Parathyroid adenoma (tissue), 2 donors: ENCODE measurements around the gene CAPN13.
A peak's percentile ranks its signal among the peaks of the same experiment; 100 is the strongest.

Experiments
- H2AFZ ChIP-seq: fragments of 300-600 bp; sonication (generic); one replicate; pipeline ENCODE4 v1.7.0; 2017; ENCODE audit warnings: antibody characterized with exemption, mild to moderate bottlenecking
- H3K27ac ChIP-seq: fragments of 300-600 bp; sonication (generic); one replicate; pipeline ENCODE4 v1.7.0; 2017
- H3K27me3 ChIP-seq: fragments of 300-600 bp; sonication (generic); one replicate; pipeline ENCODE4 v1.7.0; 2017; ENCODE audit warnings: low read length; ENCODE audit not compliant: control insufficient read depth, insufficient read depth
- H3K36me3 ChIP-seq: fragments of 300-600 bp; sonication (generic); one replicate; pipeline ENCODE4 v1.7.0; 2017; ENCODE audit warnings: low read length; ENCODE audit not compliant: control insufficient read depth, insufficient read depth
- H3K4me1 ChIP-seq: fragments of 300-600 bp; sonication (generic); one replicate; pipeline ENCODE4 v1.7.0; 2017; ENCODE audit warnings: control low read depth
- H3K4me2 ChIP-seq: fragments of 300-600 bp; sonication (generic); one replicate; pipeline ENCODE4 v1.7.0; 2017; ENCODE audit warnings: low read length
- H3K4me3 ChIP-seq: fragments of 300-600 bp; sonication (generic); one replicate; pipeline ENCODE4 v1.7.0; 2017; ENCODE audit warnings: low read depth, low read length
- H3K79me2 ChIP-seq: fragments of 300-600 bp; sonication (generic); one replicate; pipeline ENCODE4 v1.7.0; 2017; ENCODE audit warnings: control low read depth
- H3K9ac ChIP-seq: fragments of 300-600 bp; sonication (generic); one replicate; pipeline ENCODE4 v1.7.0; 2017; ENCODE audit warnings: mild to moderate bottlenecking
- H3K9me3 ChIP-seq: fragments of 300-600 bp; sonication (generic); one replicate; pipeline ENCODE4 v1.7.0; 2017; ENCODE audit warnings: low read length; ENCODE audit not compliant: control insufficient read depth
- CTCF ChIP-seq: fragments of 300-600 bp; sonication (generic); IDR thresholded peaks from one replicate; pipeline ENCODE4 v1.7.0; 2017; ENCODE audit warnings: antibody characterized with exemption, mild to moderate bottlenecking
- donor health status: primary hyperparathyroidism.

CAPN13 gene

DNA sequence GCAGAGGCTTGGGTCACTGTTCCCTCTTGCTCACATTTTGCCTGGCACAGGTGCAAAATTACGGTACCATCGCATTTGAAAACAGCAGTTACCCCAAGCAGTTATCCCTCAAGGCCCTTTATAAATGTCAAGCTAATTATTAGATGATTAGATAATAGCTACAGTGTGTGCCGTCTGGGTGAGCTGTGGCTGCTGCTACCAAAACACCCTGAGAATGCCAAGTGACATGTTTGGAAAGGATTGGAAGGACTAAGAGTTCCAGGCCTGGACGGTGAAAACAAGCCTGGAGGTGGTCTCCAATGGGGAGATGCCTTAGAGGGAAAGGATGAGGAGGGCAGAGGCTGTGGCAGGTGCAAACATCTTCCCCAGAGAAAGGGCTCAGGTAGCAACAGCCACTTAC, 120.6 kb downstream of the CAPN13 start:
- Histone ChIP-seq H3K79me2 (no peaks in the 10 kb centered on the region), H3K4me3 (no peak overlapping the region), H3K4me2 (no peak overlapping the region), H3K9me3 (no peaks in the 10 kb centered on the region), H3K36me3 (no peaks in the 10 kb centered on the region), H3K27ac (no peak overlapping the region), H2AFZ (peak overlapping the region; percentile 33), H3K4me1 (no peaks in the 10 kb centered on the region), H3K9ac (no peak overlapping the region), H3K27me3 (no peaks in the 10 kb centered on the region)
- no peak for TF ChIP-seq CTCF

GRCh38 chr2:30686000-30686399, 121.2 kb downstream of the CAPN13 start:
- Histone ChIP-seq H3K79me2 (no peaks in the 10 kb centered on the region), H2AFZ (peak overlapping the region; percentile 33), H3K27me3 (no peaks in the 10 kb centered on the region), H3K9ac (no peak overlapping the region), H3K4me1 (no peaks in the 10 kb centered on the region), H3K4me3 (no peak overlapping the region), H3K36me3 (no peaks in the 10 kb centered on the region), H3K4me2 (no peak overlapping the region), H3K9me3 (no peaks in the 10 kb centered on the region), H3K27ac (no peak overlapping the region)
- peak; percentile 10 for TF ChIP-seq CTCF

DNA sequence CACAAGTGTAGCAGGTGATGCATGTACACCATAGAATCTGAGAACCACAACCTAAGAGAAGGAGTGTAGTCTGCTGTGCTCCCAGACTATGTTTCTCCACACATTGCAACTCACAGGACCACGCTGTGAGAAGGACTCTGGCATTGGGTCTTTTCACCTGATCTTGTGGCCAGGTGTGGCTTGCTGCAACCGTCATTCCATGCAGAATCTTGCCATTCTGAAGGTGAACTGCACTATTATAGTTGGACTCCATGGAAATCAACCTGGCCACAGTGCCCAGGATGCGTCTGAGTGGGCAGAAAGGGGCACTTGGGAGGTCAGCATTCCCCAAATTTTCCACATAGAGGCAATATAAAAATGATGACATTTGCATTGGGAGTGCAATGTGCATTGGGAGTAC, 122.2 kb downstream of the CAPN13 start:
- no peak overlapping the region for H3K4me3 ChIP-seq
- no peak overlapping the region for H2AFZ ChIP-seq
- no peaks in the 10 kb centered on the region for H3K9me3 ChIP-seq
- no peak overlapping the region for H3K9ac ChIP-seq
- H3K4me1 ChIP-seq = no peaks in the 10 kb centered on the region
- H3K36me3 ChIP-seq = no peaks in the 10 kb centered on the region
- no peak for TF ChIP-seq CTCF
- H3K27me3 ChIP-seq = no peaks in the 10 kb centered on the region
- H3K4me2 ChIP-seq = no peak overlapping the region
- no peaks in the 10 kb centered on the region for H3K79me2 ChIP-seq
- H3K27ac ChIP-seq = no peak overlapping the region

GRCh38 chr2:30684516-30684915, 122.7 kb downstream of the CAPN13 start:
- Histone ChIP-seq H3K4me2 (no peak overlapping the region), H3K27me3 (no peaks in the 10 kb centered on the region), H3K4me3 (no peak overlapping the region), H2AFZ (no peak overlapping the region), H3K9ac (no peak overlapping the region), H3K4me1 (no peaks in the 10 kb centered on the region), H3K27ac (no peak overlapping the region), H3K36me3 (no peaks in the 10 kb centered on the region), H3K9me3 (no peaks in the 10 kb centered on the region), H3K79me2 (no peaks in the 10 kb centered on the region)
- TF ChIP-seq CTCF = no peak

- H3K4me3 ChIP-seq = no peak overlapping the region
- H2AFZ ChIP-seq = no peak overlapping the region
- no peaks in the 10 kb centered on the region for H3K27me3 ChIP-seq
- H3K9ac ChIP-seq = no peak overlapping the region
- no peak for TF ChIP-seq CTCF
- H3K79me2 ChIP-seq = no peaks in the 10 kb centered on the region
- H3K4me2 ChIP-seq = no peak overlapping the region
- H3K27ac ChIP-seq = no peak overlapping the region
- H3K4me1 ChIP-seq = no peaks in the 10 kb centered on the region
- no peaks in the 10 kb centered on the region for H3K36me3 ChIP-seq
- no peaks in the 10 kb centered on the region for H3K9me3 ChIP-seq
Observed at GRCh38 chr2:30684026-30684425, 123.2 kb downstream of the CAPN13 start.
